ENCODE measurements around the gene NOTUM.

Gene NOTUM

GRCh38 chr17:81993729-81994592 lies 33.0 kb upstream of the NOTUM start:
- Histone ChIP-seq H3K4me3 (ENCODE audit: low read depth in 1 of 2, low read length in 1 of 2) (no peak overlapping the region), H3K27ac (no peak overlapping the region), H3K9me3 (no peaks in the 10 kb centered on the region), H3K36me3 (peaks cover 7% of the 10 kb centered on the region), H3K27me3 (no peaks in the 10 kb centered on the region), H3K4me1 (ENCODE audit: control insufficient read depth in 1 of 2, insufficient read depth in 1 of 2, low read depth in 1 of 2, low read length in 1 of 2) (no peaks in the 10 kb centered on the region)
- no peak for TF ChIP-seq CTCF (IDR thresholded peaks at IDR 0.05)

- Histone ChIP-seq H3K4me3 (ENCODE audit: low read depth in 1 of 2, low read length in 1 of 2) (no peak overlapping the region), H3K36me3 (peaks cover 7% of the 10 kb centered on the region), H3K9me3 (no peaks in the 10 kb centered on the region), H3K27ac (no peak overlapping the region), H3K27me3 (no peaks in the 10 kb centered on the region), H3K4me1 (ENCODE audit: control insufficient read depth in 1 of 2, insufficient read depth in 1 of 2, low read depth in 1 of 2, low read length in 1 of 2) (no peaks in the 10 kb centered on the region)
- TF ChIP-seq CTCF (IDR thresholded peaks at IDR 0.05): no peak
Observed at GRCh38 chr17:81992306-81993102, 31.5 kb upstream of the NOTUM start.

- Histone ChIP-seq H3K27me3 (no peaks in the 10 kb centered on the region), H3K27ac (no peak overlapping the region), H3K36me3 (peaks cover 9% of the 10 kb centered on the region), H3K9me3 (no peaks in the 10 kb centered on the region), H3K4me3 (ENCODE audit: low read depth in 1 of 2, low read length in 1 of 2) (no peak overlapping the region), H3K4me1 (ENCODE audit: control insufficient read depth in 1 of 2, insufficient read depth in 1 of 2, low read depth in 1 of 2, low read length in 1 of 2) (no peaks in the 10 kb centered on the region)
- no peak for TF ChIP-seq CTCF (IDR thresholded peaks at IDR 0.05)
Observed at GRCh38 chr17:81991684-81992305, 30.8 kb upstream of the NOTUM start.

GRCh38 chr17:81990836-81991683 lies 30.1 kb upstream of the NOTUM start:
- no peak overlapping the region for H3K27ac ChIP-seq
- no peak for TF ChIP-seq CTCF (IDR thresholded peaks at IDR 0.05)
- no peaks in the 10 kb centered on the region for H3K9me3 ChIP-seq
- no peak overlapping the region for H3K4me3 ChIP-seq (ENCODE audit: low read depth in 1 of 2, low read length in 1 of 2)
- no peaks in the 10 kb centered on the region for H3K27me3 ChIP-seq
- H3K36me3 ChIP-seq: peaks cover 13% of the 10 kb centered on the region
- H3K4me1 ChIP-seq (ENCODE audit: control insufficient read depth in 1 of 2, insufficient read depth in 1 of 2, low read depth in 1 of 2, low read length in 1 of 2): no peaks in the 10 kb centered on the region

Data from neutrophil (primary cell).